ENCODE data around the gene ATP1B3.

GRCh38 chr3:141839389-141839788 is 37.1 kb upstream of the ATP1B3 start:
- TF ChIP-seq EZH2 (IDR thresholded peaks at IDR 0.05): no peak
- no peak for TF ChIP-seq POLR2AphosphoS5 (IDR thresholded peaks at IDR 0.05; ENCODE audit: borderline replicate concordance, low read depth, low read length)
- TF ChIP-seq FOXP2 (optimal IDR thresholded peaks at IDR 0.05; ENCODE audit: control extremely low read depth, extremely low read length, insufficient read depth): no peak
